ENCODE measurements around the gene GPR55.

GPR55 gene

DNA sequence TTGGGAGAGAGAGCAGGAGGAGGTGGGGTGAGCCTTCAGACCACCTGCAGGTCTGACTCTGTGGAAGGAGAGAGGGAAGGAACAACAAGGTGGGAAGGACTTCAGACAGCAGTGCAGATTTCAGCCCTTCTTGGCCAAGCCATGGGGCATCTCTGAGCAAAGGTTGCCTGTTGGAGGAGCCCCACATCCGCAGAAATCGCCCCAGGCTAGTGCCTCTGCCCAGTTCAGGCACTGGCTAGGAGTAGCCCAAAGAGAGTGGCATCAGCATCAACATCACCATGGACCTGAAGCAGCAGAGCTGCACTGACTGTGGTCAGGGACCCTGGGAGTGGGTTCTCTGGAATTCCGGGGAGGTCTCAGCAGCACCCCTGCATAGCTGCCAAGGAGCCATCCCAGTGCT, 10.2 kb downstream of the GPR55 start:
- DNase-seq: no peak

DNA sequence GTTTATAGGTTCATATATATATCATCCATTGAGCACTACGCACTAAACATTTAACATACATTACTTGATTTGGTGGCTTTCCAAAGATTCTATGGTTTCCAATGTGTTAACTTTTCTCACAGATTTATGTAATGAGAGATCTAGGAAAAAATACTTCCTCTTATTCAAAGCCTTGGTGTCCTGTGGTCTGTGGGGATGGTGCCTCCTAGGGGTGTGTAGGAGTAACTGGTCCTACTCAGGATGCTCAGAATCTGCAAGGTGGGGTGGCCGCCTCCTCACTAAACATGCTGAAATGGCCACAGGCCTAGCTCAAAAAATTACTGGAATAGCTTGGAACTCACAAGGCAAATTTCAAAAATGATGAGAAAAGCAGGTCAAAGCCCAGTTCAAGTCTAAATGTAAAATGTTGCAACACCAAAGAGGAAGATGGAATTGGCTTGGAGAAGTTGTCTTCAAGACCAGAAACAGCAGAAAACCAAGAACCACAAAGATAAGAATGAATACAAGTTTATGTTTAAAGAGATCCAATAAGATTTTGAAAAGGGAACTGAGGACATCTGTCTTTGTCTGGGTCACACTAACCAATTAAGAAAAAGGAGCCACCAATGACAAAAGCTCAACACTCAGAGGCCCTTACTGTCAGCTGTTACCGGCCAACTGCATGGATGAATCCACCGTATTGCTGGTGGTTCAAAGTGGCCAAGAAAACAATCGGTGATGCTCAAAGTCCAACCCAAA, 11.5 kb downstream of the GPR55 start:
- DNase-seq: peak; percentile 74

DNA sequence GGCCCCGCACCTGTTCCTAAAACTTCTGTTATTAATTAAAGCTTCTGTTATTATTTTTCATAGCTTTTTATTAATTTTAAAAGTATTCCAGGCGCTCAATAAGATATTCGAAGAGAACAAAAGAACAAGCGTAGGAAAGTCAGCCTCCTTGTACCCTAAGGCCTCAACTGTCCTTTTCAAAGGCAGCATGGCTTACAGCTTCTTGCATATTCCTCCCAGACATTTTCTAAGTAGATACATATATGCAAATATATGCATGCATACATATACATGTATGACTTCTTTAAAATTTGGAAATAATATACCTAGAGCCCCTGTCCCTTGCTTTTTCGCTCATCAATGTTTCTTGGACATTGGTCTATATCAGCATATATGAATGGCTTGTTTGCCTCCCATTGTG, 12.3 kb downstream of the GPR55 start:
- no peak for DNase-seq

DNA sequence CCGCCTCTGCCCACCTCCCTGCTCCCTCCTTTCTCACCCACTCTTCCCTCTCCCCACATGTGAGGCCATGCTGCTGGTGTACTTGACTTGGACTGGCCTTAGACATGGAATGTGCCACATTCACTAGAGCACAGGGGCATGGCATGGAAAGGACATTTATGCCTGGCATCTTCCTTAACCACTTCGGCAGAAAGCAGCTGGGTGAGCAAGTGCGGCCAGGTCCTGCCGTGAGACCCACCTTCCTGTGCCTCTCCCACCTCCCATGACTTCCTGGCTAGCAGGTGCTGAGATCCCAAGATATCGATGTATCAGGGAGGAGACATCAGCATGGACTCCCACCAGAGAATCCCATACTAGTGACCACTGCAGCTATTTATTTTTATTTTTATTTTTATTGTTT, 13.0 kb downstream of the GPR55 start:
- DNase-seq: no peak

DNA sequence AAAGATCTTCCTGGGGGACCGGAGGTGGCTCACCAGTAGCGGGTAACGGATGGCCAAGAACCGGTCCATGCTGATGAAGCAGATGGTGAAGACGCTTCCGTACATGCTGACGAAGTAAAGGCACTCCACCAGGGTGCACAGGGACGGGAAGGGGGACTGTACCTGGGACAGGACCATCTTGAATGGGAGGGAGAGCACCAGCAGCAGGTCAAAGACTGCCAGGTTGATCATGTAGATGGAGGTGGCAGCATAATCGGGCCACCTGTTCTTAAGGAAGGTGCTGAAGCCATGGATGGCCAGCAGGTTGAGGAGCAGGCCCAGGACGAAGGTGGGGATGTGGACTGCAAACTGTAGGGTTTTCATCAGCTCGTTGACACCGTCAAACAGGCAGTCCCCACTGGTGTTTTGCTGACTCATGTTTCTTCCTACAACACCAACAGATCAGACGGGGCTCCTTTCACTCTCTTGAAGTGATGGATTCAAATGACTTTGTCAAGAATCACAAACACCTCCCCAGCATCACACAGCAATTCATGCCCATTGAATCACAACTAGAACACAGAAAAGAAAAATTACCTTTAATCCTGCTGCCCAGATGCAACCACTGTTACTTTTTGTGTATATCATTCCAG, 14.4 kb downstream of the GPR55 start:
- DNase-seq: no peak

DNA sequence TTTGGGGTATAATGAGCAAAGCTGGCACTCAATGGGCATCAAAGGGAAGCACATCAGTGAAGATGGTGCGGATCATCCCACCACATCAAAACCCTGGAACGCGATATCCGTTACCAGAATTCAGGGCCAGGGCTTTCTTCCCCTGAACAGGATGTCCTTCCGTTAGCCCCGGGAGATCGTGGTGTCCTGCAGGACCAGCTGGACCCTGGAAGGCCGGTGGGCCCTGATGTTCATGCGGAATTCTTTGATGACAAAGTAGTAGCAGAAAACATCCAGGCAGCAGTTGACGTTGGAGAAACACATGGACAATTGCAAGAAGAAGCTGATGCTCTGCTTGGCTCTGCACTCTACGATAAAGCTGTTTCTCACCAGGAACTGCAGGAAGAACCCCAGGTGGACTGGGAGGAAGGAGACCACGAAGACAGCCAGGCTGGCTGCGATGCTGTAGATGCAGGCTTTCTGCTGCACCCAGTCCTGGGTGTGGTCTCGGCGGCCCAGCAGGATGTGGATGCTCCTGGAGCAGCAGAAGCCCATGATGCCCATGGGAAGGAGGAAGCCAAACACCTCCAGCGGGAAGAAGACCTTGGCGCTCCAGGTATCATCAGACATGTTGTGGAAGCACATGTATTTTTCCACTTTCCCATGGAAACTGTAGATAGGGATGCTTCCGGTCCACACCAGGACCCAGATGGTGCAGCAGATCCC, 15.0 kb downstream of the GPR55 start:
- no peak for DNase-seq

DNA sequence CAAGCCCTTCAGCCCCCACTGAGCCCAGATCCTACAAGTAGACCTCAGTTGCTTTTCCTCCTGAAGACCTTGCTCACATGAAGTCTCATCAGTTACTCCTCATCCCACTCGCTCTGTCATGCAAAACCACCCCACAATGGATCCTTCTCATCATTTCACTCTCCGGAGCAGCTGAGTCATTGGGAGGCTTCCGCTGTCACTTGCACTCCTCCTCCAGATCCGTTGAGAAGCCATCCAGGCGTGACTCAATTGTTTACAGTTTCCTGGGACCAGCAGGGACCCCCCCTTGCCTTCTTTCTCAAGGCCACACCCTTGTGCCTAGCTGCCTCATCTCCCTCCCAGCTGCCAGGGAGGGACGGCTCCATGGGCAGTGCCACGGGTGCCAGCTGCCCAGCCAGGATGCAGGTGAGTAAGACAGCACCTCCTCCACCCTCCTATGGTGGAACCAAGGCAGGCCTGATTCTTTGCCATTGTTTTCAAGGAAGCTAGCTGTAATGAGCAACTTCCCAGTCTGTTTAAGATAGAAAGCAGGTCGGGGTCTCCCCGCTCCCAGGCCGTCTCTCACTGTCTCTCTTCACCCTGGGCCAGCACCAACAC, 16.3 kb downstream of the GPR55 start:
- DNase-seq: peak; percentile 58

DNA sequence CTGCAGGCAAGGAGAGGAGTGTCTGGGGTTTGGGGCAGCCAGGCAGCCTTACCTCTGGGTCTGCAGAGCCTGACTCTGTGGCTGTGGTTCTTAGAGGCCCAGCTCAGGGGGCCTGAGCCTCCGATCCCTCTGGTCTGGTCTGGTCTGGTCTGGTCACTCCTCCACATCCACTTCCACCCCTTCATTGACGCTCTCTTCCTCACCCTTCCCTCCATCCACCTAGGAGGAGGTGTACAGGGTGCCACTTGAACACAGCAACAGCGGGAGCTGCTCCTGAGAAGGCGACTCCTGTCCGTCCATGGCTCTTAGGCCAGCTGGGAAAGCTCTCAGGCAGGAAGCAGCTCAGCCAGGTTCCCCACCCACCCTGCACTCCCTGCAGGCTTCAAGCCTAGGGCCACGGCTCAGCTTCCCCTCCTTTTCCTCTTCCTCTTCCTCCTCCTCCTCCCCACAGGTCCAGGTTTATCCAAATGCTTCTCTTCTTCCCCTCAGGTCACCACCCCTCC, 16.9 kb downstream of the GPR55 start:
- no peak for DNase-seq

DNA sequence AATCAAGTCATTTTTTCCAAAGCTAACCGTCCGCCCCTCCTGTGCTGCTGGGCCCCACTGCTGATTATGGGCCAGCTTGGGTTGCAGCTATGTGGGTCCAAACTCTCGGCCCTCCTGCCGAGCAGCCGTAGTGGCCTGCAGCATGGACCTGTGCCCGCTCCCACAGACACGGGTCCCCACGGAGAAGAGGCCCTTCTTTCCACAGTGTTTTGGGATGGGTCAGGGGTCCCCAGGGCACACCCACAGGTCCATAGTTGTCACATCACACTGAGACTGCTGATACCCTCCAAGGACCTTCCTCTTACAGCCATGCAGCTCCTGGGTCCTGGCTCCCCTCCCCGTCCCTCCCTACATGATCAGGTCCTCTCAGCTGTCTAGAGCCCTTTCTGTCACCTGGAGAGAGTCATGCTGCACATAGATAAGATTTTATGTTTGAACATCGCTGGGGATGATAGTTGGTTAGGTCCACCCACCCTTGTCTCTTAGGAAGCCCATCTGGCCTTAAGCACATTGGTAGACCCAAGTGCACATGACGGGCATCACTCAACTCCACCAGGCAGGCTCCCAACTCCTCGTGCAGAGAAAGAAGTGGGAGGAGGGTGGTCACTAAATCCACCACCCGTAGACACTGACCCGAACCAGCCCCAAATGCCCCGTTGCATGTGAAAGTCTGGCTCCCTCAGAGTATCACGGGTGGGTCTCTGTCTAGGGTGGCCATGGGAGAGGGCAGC, 17.5 kb downstream of the GPR55 start:
- no peak for DNase-seq

DNA sequence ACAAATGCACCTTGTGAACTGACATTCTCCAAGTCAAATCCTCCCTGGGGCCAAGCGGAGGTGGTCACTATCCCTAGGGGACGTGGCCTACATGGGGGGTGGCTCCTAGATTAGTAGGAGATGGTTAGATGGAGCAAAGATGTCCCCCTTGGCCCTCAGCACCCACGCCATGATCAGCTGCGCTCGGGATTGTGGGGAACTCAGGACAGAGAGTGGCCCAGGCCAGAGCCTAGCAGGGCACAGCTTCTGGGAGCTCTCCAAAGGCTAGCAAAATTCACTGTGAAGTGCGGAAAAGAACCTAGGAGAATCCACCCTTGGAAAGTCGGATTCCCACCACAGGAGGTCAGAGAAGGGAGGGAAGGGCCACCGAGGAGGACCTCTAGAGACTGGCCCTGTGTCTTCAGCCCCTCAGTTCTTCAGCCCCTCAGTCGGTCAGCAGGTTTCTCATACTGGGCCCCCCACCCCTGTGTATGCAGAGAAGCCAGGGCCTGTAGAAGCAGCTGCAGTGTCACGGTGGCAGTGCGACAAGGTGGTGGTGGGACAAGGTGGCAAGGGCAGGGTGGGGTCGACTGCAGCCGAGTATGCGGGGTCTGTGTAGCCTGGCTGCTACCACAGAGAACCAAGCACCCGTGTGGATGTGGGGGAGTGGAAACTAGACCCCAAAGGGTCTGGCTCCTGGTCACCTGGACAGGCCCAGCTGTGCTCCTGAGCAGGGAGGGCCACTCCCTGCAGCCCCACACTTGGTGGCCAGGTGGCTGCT, 18.4 kb downstream of the GPR55 start:
- DNase-seq: no peak

DNA sequence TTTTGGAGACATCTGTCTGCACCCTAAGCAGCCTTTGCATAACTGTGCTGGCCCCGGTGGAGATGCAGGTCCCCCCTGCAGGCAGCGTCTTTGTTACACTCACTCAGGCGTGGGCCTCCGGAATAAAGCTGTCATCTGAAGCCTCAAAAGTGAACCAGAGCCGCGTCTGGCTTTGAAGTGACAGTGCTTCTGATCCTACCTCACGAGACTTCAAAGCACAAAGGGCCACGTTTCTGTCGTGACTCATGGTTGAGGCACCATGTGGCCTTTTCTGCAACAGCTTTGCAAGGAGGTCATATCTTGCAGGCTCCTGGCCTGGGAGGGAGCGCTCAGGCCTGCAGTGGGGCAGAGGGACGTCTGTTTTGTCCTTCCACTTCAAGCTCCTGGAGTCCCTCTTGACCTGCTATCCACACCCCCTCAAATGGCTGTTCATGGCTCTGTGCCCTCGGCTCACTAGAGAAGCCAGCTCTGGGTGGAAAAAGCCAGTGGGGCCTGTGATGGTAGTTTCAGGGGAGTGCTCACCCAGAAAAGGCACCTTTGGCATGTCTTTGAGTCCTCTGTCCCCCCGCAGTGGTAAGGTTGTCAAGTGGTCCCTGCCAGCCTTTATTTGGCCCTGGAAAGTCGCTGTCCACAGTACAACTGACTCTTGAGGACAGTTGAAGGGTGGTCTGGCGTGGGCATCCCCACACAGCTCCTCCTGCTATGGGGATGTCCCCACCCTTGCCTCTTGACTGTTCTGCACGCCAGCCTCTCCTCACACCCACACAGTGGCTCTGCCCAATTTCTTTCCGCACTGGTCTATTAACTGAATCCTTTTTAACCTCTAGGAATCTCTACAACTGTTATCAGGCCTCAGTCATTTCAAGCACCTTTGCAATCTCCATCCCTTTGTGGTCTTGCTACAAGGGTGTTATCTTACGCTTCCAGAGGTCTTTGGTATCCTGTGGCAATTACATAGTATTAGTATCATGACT, 19.3 kb downstream of the GPR55 start:
- no peak for DNase-seq

DNA sequence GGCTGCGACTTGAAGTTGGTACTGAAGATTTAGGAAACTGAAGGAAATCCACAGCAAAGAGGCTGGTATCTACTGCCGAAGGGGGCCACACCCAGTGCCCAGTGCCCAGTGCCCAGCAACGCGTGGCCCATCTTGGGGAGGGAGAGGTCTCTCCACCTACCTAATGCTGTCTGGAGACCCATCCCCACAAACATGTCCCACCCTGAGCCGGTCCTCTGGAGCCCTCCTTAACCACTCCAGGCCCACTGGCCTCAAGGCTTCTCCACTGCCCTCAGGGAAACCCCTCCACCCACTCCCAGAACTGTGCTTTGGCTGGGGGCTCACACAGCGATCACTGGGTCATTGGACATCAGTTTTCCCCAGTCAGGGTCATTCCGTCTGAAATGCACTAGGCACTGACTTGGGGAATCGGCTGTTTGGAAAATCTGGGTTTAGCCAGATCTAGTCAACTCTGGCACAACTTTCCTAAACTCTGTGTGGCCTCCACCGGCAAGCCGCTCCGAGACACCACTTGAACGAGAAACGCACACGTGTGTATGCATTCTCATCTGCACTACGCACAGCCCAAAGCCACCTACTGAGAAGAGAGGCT, 20.1 kb downstream of the GPR55 start:
- no peak for DNase-seq

DNA sequence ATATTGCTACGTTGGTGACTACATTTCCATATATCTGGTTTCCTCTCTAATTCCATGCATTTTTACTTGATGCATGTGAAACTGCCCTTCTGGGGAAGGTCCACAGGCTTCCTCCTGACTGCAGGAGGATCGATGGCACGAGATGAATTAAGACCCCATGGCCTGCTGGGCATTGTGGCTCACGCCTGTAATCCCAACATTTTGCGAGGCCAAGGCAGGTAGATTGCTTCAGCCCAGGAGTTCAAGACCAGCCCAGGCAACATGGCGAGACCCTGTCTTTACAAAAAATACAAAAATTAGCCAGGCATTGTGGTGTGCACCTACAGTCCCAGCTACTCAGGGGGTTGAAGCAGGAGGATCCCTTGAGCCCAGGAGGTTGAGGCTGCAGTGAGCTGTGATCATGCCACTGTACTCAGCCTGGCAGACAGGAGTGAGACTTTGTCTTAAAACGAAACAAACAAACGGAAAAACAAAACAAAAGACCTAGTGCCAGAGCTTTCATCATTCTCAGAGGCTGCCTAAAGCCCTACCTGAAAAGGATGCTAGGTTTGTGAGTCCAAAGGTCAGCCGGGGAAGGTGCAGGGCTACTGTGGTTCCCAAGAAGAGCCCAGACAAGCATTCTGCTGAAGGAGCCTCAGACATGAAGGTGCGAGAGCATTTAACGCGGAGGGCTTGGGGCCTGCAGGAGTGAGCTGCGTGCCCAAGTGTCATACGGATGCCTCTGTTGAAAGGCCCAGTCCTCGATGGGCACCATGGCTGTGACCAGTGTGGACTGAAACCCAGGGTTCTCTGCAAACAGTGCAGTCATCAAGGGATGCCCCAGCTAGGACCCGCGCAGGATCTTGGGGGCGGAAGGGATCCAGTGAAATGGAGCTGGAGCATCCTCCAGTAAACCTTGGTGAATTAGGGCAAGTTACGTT, 21.6 kb downstream of the GPR55 start:
- no peak for DNase-seq

DNA sequence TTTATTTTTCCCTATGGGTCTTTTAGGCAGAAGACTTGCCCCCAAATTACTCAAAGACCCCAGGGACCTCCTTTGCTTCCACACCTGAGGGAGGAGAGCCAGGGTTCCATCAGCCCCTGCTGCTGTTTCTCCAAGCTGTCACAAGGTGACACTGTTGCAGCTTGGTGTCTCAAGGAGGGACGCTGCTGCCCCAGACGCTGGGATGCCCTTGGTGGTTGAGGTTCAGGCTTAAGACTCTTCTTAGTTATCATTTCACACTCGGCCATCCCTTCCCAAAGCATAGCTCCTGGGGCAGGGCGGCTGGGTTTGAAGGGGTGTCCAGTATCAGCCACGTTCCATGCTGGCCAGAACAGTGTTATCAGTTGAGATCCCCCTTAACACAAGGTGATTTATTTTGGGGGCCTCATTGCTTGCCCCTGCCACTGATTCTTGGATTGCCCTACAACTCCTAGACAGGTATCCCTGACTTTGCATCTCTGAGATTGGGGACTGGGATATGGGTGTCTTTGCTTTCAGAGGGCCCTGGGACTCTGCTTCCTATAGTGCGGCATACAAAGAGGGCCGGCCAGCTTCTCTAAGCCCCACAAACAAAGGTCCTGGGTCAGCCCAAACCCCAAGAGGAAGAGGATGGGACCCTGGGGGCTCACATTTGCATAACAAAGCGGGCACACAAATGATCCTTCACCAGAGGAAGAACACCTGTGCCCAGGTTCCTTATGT, 22.7 kb downstream of the GPR55 start:
- DNase-seq: peak; percentile 78

DNA sequence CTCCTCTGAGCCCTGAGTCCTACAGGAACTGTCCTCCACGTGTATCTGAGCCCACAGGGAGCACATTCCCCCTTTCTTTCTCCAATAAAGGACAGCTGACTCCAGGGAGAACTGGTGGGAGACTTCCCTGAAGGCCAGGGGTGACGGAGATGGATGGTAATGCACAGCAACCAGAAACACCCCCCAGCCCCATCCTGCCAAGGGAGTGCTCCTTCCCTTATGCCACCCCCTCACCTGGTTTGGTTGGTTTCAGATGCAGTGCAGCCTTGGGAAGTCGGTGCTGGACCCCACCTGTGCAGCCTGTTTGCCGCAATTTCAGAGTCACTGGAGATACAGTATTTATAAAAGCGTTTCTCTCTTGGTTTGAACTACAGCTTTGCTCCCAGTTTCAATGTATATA, 24.0 kb downstream of the GPR55 start:
- no peak for DNase-seq

DNA sequence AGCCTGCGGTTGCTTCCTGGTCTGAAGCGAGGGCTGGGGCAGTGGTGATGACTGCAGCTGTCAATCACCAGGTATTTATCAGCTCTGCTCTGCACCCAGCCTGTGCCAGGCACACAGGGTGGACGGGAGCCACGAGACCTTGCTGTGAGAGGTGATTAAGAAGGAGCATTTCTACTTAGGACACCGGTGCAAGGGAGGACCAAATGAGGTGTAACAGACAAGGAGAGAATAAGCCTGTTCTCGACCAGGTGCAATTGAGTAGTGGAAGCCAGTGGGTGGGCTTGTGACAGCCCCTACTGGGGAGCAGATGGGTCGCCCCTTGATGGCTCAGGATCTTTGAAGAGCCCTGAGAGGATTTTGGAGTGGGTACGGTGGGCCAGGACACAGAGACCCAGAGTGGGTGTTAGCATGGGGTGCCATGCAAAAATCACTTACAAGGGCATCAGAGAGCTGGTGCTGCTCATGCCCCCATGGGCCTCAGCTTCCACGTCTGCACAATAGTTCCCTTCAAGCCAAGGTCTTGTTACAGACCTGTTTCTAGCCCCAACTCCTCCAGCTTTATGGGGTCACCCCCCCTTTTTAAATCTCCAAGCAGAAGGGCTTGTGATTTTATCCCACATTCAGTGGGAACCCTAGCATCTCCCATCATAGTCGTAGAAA, 24.6 kb downstream of the GPR55 start:
- DNase-seq: no peak

DNA sequence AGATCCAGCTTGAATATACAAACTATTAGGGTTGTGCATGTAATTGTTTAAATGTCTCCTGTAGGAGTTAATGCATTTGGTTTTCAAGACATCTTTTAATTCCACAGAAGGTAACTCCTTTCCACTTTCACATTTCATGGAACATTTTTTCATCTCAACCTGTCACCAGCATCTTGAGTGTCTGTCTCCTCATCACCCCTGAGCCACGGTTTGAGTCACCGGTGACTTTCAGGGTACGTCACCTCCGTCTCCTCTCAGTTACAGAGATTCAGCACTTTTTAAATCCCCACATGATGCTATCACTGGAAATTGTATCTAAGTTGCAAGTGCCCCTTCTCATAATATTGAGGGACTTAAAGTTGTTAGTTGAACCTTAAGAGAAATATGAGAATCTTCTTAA, 25.3 kb downstream of the GPR55 start:
- no peak for DNase-seq

DNA sequence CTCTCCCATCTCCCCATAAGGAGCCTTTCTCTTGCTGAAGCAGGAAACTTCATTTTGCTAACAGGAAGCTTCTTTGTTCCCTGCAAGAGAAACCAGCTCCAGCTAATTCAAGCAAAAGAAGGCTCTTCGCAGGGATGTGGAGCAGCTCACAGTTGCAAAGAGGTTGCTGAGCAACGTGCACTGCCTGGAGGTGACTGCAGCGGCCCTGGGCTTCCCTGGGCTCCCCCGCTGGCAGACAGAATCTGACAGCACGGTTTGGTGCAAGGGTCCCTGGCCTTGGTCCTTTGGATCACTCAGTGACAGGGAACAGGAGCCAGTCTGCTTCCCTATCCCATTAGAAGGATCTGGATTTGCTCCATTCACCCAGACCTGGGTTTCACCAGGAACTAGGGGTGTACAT, 25.8 kb downstream of the GPR55 start:
- no peak for DNase-seq
